H9 (cell line): ENCODE measurements around the gene WSCD1. TPM values are rescaled to one million over a fixed set of nuclear protein-coding genes. Genes with fewer than 3 reads are reported as not detected.

Experiments used
- DNase-seq: peaks from one replicate; pipeline ENCODE4 v3.0.0-alpha.2; 2017
- H2AFZ ChIP-seq: one replicate; pipeline ENCODE4 v1.6.1; 2013; ENCODE audit warnings: mild to moderate bottlenecking, low read length, control low read depth, moderate library complexity
- H2AK5ac ChIP-seq: 2 replicates; pipeline ENCODE4 v1.6.1; 2013; ENCODE audit warnings: low read length, control low read depth, mixed read lengths; ENCODE audit not compliant: insufficient read length
- H2BK120ac ChIP-seq: one replicate; pipeline ENCODE4 v1.6.1; 2013; ENCODE audit warnings: low read depth, mild to moderate bottlenecking, low read length, control low read depth, inconsistent platforms; ENCODE audit not compliant: poor library complexity, severe bottlenecking
- H2BK12ac ChIP-seq: 2 replicates; pipeline ENCODE4 v1.6.1; 2013; ENCODE audit warnings: low read length, control low read depth, mixed read lengths, low read depth; ENCODE audit not compliant: insufficient read length
- H2BK15ac ChIP-seq: 2 replicates; pipeline ENCODE4 v1.6.1; 2013; ENCODE audit warnings: low read depth, low read length, control low read depth
- H2BK20ac ChIP-seq: one replicate; pipeline ENCODE4 v1.6.1; 2013; ENCODE audit warnings: low read depth, mild to moderate bottlenecking, low read length, control low read depth, inconsistent platforms; ENCODE audit not compliant: poor library complexity, severe bottlenecking
- H2BK5ac ChIP-seq: 2 replicates; pipeline ENCODE4 v1.6.1; 2013; ENCODE audit warnings: low read length, control low read depth, mixed read lengths; ENCODE audit not compliant: insufficient read length
- H3K14ac ChIP-seq: 2 replicates; pipeline ENCODE4 v1.6.1; 2013; ENCODE audit warnings: low read length, control low read depth; ENCODE audit not compliant: insufficient read depth
- H3K18ac ChIP-seq: 2 replicates; pipeline ENCODE4 v1.6.1; 2013; ENCODE audit warnings: low read depth, mild to moderate bottlenecking, mixed read lengths, low read length, control low read depth; ENCODE audit not compliant: insufficient read length
- H3K23ac ChIP-seq: 2 replicates; pipeline ENCODE4 v1.6.1; 2013; ENCODE audit warnings: low read length, control low read depth, mixed read lengths, low read depth; ENCODE audit not compliant: insufficient read length
- H3K23me2 ChIP-seq: 2 replicates; pipeline ENCODE4 v1.6.1; 2013; ENCODE audit warnings: low read depth, mild to moderate bottlenecking, mixed read lengths, low read length, control low read depth; ENCODE audit not compliant: insufficient read length, poor library complexity, severe bottlenecking
- H3K27ac ChIP-seq: 2 replicates; pipeline ENCODE4 v1.5.1; 2013; ENCODE audit warnings: low read length, control low read depth, mixed read lengths, low read depth; ENCODE audit not compliant: insufficient read length
- H3K27me3 ChIP-seq: 2 replicates; pipeline ENCODE4 v1.6.1; 2013; ENCODE audit warnings: low read length, control low read depth, inconsistent platforms; ENCODE audit not compliant: insufficient read depth
- H3K4ac ChIP-seq: 2 replicates; pipeline ENCODE4 v1.6.1; 2013; ENCODE audit warnings: low read depth, mild to moderate bottlenecking, control low read depth, inconsistent platforms, low read length, moderate library complexity
- H3K4me1 ChIP-seq: 2 replicates; pipeline ENCODE4 v1.6.1; 2013; ENCODE audit warnings: low read length, control low read depth, inconsistent platforms; ENCODE audit not compliant: insufficient read depth
- H3K4me2 ChIP-seq: 2 replicates; pipeline ENCODE4 v1.6.1; 2013; ENCODE audit warnings: low read length, control low read depth, mixed read lengths; ENCODE audit not compliant: insufficient read length, insufficient read depth
- H3K56ac ChIP-seq: 2 replicates; pipeline ENCODE4 v1.6.1; 2013; ENCODE audit warnings: low read depth, mild to moderate bottlenecking, mixed read lengths, low read length, control low read depth; ENCODE audit not compliant: insufficient read length
- H3K79me1 ChIP-seq: 2 replicates; pipeline ENCODE4 v1.6.1; 2013; ENCODE audit warnings: low read depth, mild to moderate bottlenecking, moderate library complexity, low read length, control low read depth, inconsistent platforms; ENCODE audit not compliant: insufficient read depth, poor library complexity, severe bottlenecking
- H3K79me2 ChIP-seq: 2 replicates; pipeline ENCODE4 v1.6.1; 2013; ENCODE audit warnings: low read length, control low read depth, inconsistent platforms; ENCODE audit not compliant: insufficient read depth
- H3K9ac ChIP-seq: 2 replicates; pipeline ENCODE4 v1.6.1; 2013; ENCODE audit warnings: low read length, control low read depth, mixed read lengths; ENCODE audit not compliant: insufficient read length; ENCODE audit errors: extremely low read depth
- H3K9me3 ChIP-seq: one replicate; pipeline ENCODE4 v1.6.1; 2013; ENCODE audit warnings: low read depth, low read length, inconsistent platforms; ENCODE audit not compliant: control insufficient read depth
- H3T11ph ChIP-seq: one replicate; pipeline ENCODE4 v1.6.1; 2013; ENCODE audit warnings: mild to moderate bottlenecking, low read length, control low read depth, inconsistent platforms
- H4K20me1 ChIP-seq: one replicate; pipeline ENCODE4 v1.6.1; 2013; ENCODE audit not compliant: control insufficient read depth, insufficient read length, insufficient read depth
- H4K5ac ChIP-seq: 2 replicates; pipeline ENCODE4 v1.6.1; 2013; ENCODE audit warnings: low read depth, mild to moderate bottlenecking, mixed read lengths, low read length, control low read depth; ENCODE audit not compliant: insufficient read length
- H4K8ac ChIP-seq: replicated peaks from 2 replicates; pipeline ENCODE4 v1.6.1; 2013; ENCODE audit warnings: low read length, control low read depth, mixed read lengths, low read depth; ENCODE audit not compliant: insufficient read length
- H4K91ac ChIP-seq: 2 replicates; pipeline ENCODE4 v1.6.1; 2013; ENCODE audit warnings: low read depth, mild to moderate bottlenecking, moderate library complexity, mixed read lengths, low read length, control low read depth; ENCODE audit not compliant: insufficient read length
- H3K27ac Mint-ChIP-seq, 3 experiments: 2 replicates in 2 of 3; 3 replicates in 1 of 3; pipeline ENCODE4 v1.8.0; 2020 to 2021; ENCODE audit warnings: mixed read lengths in 3 of 3, mild to moderate bottlenecking in 1 of 3, moderate library complexity in 1 of 3
- H3K27me3 Mint-ChIP-seq: 2 replicates; pipeline ENCODE4 v1.8.0; 2021; ENCODE audit warnings: low read depth, mild to moderate bottlenecking, moderate library complexity, mixed read lengths
- H3K36me3 Mint-ChIP-seq, 3 experiments: 2 replicates in 2 of 3; 3 replicates in 1 of 3; pipeline ENCODE4 v1.8.0; 2020 to 2021; ENCODE audit warnings: low read depth in 3 of 3, mixed read lengths in 3 of 3; ENCODE audit not compliant: insufficient read depth in 1 of 3
- H3K4me1 Mint-ChIP-seq, 2 experiments: 2 replicates each; pipeline ENCODE4 v1.8.0; 2020; ENCODE audit warnings: mixed read lengths in 2 of 2
- H3K4me3 Mint-ChIP-seq, 2 experiments: 2 replicates in 1 of 2; 3 replicates in 1 of 2; pipeline ENCODE4 v1.8.0; 2020 to 2021; ENCODE audit warnings: mild to moderate bottlenecking in 2 of 2, mixed read lengths in 2 of 2, moderate library complexity in 1 of 2
- H3K9me3 Mint-ChIP-seq, 2 experiments: 2 replicates in 1 of 2; 3 replicates in 1 of 2; pipeline ENCODE4 v1.8.0; 2020; ENCODE audit warnings: mild to moderate bottlenecking in 2 of 2, mixed read lengths in 2 of 2, moderate library complexity in 1 of 2
- WGBS: extraction: QIAGEN DNeasy Blood & Tissue Kit; methylation state at CpG from one replicate; pipeline ENCODE4 v1.1.7; 2013; ENCODE audit warnings: missing lambda C conversion rate, low lambda C conversion rate, mixed read lengths; ENCODE audit not compliant: insufficient read length; ENCODE audit errors: extremely low coverage; 5-methylcytosine and 5-hydroxymethylcytosine counted together
- total RNA-seq: library from RNA; stranded (reverse); gene quantifications from 2 replicates; pipeline ENCODE4 v1.2.1, GENCODE V29; 2021
- TF ChIP-seq, protein P1 (sequence below): fragments of 200-600 bp; sonication (generic); conservative IDR thresholded peaks from 3 replicates; pipeline ENCODE4 v1.8.0; 2021; ENCODE audit warnings: antibody characterized with exemption, mild to moderate bottlenecking

The WSCD1 gene
- total RNA-seq, 1 experiment from 2014 or later = 33.6 TPM

DNA sequence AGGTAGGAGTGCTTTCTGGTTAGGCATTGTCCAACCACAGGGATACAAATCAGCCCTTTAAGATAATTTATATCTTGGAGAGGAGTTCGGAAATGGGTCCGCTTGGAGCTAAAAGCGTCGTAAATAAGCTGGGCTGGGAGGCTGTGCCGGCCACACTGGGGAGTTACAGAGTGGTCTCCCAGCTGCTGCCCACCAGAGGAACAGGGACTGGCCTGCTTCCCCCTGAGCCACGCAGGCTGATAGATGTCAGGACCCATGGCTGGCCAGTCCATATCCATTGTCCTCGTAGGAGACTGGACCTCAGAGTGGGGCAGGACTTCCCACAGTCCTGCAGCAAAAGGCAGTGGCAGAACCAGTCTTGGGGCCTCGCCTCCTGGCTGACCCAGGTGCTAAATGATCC is 12.6 kb upstream of the WSCD1 start:
- no peaks in the 10 kb centered on the region for H3K4me1 ChIP-seq

More for the DNA sequence above, 12.6 kb upstream of the WSCD1 start:
- Histone ChIP-seq H2AK5ac (no peak overlapping the region), H3K14ac (no peak overlapping the region), H2BK15ac (no peak overlapping the region), H2BK120ac (no peak overlapping the region), H4K8ac (no peak overlapping the region), H2AFZ (no peak overlapping the region), H2BK20ac (no peak overlapping the region), H3K9me3 (no peaks in the 10 kb centered on the region), H3K18ac (no peak overlapping the region), H4K20me1 (no peaks in the 10 kb centered on the region), H3K56ac (no peak overlapping the region), H4K5ac (no peak overlapping the region), H2BK12ac (no peak overlapping the region), H3T11ph (no peak overlapping the region), H3K79me1 (no peaks in the 10 kb centered on the region), H3K27ac (no peak overlapping the region), H2BK5ac (no peak overlapping the region), H3K9ac (no peak overlapping the region), H3K23ac (no peak overlapping the region), H3K23me2 (no peaks in the 10 kb centered on the region), H3K79me2 (no peaks in the 10 kb centered on the region), H3K4ac (no peak overlapping the region), H4K91ac (no peak overlapping the region), H3K4me2 (no peak overlapping the region), H3K27me3 (no peaks in the 10 kb centered on the region)
- H3K27ac Mint-ChIP-seq = no peak overlapping the region
- no peaks in the 10 kb centered on the region for H3K9me3 Mint-ChIP-seq
- TF ChIP-seq, protein P1, sequence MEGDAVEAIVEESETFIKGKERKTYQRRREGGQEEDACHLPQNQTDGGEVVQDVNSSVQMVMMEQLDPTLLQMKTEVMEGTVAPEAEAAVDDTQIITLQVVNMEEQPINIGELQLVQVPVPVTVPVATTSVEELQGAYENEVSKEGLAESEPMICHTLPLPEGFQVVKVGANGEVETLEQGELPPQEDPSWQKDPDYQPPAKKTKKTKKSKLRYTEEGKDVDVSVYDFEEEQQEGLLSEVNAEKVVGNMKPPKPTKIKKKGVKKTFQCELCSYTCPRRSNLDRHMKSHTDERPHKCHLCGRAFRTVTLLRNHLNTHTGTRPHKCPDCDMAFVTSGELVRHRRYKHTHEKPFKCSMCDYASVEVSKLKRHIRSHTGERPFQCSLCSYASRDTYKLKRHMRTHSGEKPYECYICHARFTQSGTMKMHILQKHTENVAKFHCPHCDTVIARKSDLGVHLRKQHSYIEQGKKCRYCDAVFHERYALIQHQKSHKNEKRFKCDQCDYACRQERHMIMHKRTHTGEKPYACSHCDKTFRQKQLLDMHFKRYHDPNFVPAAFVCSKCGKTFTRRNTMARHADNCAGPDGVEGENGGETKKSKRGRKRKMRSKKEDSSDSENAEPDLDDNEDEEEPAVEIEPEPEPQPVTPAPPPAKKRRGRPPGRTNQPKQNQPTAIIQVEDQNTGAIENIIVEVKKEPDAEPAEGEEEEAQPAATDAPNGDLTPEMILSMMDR = no peak
- no peak overlapping the region for H3K4me3 Mint-ChIP-seq
- no peaks in the 10 kb centered on the region; the same call in 1 of the 2 replicates for H3K27me3 Mint-ChIP-seq
- no peaks in the 10 kb centered on the region; a peak in 1 of 7 replicates for H3K36me3 Mint-ChIP-seq
- WGBS = no CpG with 5 or more reads among the region's 8 CpGs
- H3K4me1 Mint-ChIP-seq = peaks cover 2 to 5% of the 10 kb centered on the region in 2 experiments; a peak in 3 of 4 replicates
- no peak for DNase-seq
